WTC11 (cell line): Measurements from ENCODE around the gene EMP2. TPM values are rescaled to one million over a fixed set of nuclear protein-coding genes. Genes with fewer than 3 reads are reported as not detected.
A peak's percentile ranks its signal among the peaks of the same experiment; 100 is the strongest.

Experiments used
- ATAC-seq: fragments of 200-7000 bp; cut with Tn5 transposase; 2 replicates; pipeline ENCODE4 v1.10.0; 2021; ENCODE audit warnings: mild to moderate bottlenecking, moderate library complexity
- CTCF ChIA-PET: fragments of 300-600 bp; sonication (Branson Sonifier 250); formaldehyde crosslinking; loops from one replicate; lab custom pipeline; 2021; ENCODE audit warnings: antibody characterized with exemption; lab: Charles Lee
- POLR2A ChIA-PET: fragments of 350-600 bp; sonication (Branson Sonifier 250); formaldehyde crosslinking; loops from one replicate; lab custom pipeline; 2021; ENCODE audit warnings: antibody characterized with exemption; lab: Charles Lee
- DNase-seq: peaks from one replicate; pipeline ENCODE4 v3.0.0; 2021; ENCODE audit warnings: low spot score
- H3K27ac Mint-ChIP-seq: 2 replicates; pipeline ENCODE4 v1.8.0; 2021; ENCODE audit warnings: mixed read lengths
- H3K27me3 Mint-ChIP-seq: 2 replicates; pipeline ENCODE4 v1.8.0; 2021; ENCODE audit warnings: low read depth, mild to moderate bottlenecking, moderate library complexity, mixed read lengths
- H3K36me3 Mint-ChIP-seq: 2 replicates; pipeline ENCODE4 v1.8.0; 2021; ENCODE audit warnings: mixed read lengths
- H3K4me1 Mint-ChIP-seq: 2 replicates; pipeline ENCODE4 v1.8.0; 2022; ENCODE audit warnings: mixed read lengths
- H3K4me3 Mint-ChIP-seq: 2 replicates; pipeline ENCODE4 v1.8.0; 2021; ENCODE audit warnings: mild to moderate bottlenecking, moderate library complexity, mixed read lengths
- H3K9me3 Mint-ChIP-seq: 2 replicates; pipeline ENCODE4 v1.8.0; 2021; ENCODE audit warnings: mixed read lengths
- CBFB ChIP-seq: sonication (generic); formaldehyde crosslinking; IDR thresholded peaks from 2 replicates; pipeline ENCODE4 v1.8.1; 2022; ENCODE audit warnings: mild to moderate bottlenecking, low read depth, missing genetic modification reagents
- CREB1 ChIP-seq: sonication (generic); formaldehyde crosslinking; IDR thresholded peaks from 2 replicates; pipeline ENCODE4 v1.8.0; 2023; ENCODE audit warnings: mild to moderate bottlenecking, missing genetic modification reagents
- ELF4 ChIP-seq: sonication (generic); formaldehyde crosslinking; IDR thresholded peaks from 2 replicates; pipeline ENCODE4 v1.8.1; 2022; ENCODE audit warnings: low read depth, mild to moderate bottlenecking, moderate library complexity, missing genetic modification reagents
- GABPB1 ChIP-seq: sonication (generic); formaldehyde crosslinking; IDR thresholded peaks from 2 replicates; pipeline ENCODE4 v1.8.1; 2023; ENCODE audit warnings: mild to moderate bottlenecking, missing genetic modification reagents
- JUN ChIP-seq: sonication (generic); formaldehyde crosslinking; IDR thresholded peaks from 2 replicates; pipeline ENCODE4 v1.8.0; 2023; ENCODE audit warnings: mild to moderate bottlenecking, missing genetic modification reagents
- MXD4 ChIP-seq: fragments of 250-450 bp; sonication (Bioruptor Pico); IDR thresholded peaks from 2 replicates; pipeline ENCODE4 v1.8.0; 2021; ENCODE audit warnings: mild to moderate bottlenecking, moderate library complexity, borderline replicate concordance
- NFYB ChIP-seq: sonication (generic); formaldehyde crosslinking; conservative IDR thresholded peaks from 2 replicates; pipeline ENCODE4 v1.8.0; 2022; ENCODE audit warnings: low read depth, missing genetic modification reagents
- NR2C2 ChIP-seq: sonication (generic); formaldehyde crosslinking; IDR thresholded peaks from 2 replicates; pipeline ENCODE4 v1.8.0; 2022; ENCODE audit warnings: mild to moderate bottlenecking, missing genetic modification reagents
- OVOL2 ChIP-seq: fragments of 250-450 bp; sonication (Bioruptor Pico); IDR thresholded peaks from 2 replicates; pipeline ENCODE4 v1.9.0; 2021; ENCODE audit warnings: mild to moderate bottlenecking, borderline replicate concordance
- RORB ChIP-seq: fragments of 250-450 bp; sonication (Bioruptor Pico); IDR thresholded peaks from 2 replicates; pipeline ENCODE4 v1.9.0; 2021; ENCODE audit warnings: mild to moderate bottlenecking
- SMAD3 ChIP-seq: sonication (generic); formaldehyde crosslinking; IDR thresholded peaks from 2 replicates; pipeline ENCODE4 v1.8.0; 2022; ENCODE audit warnings: missing genetic modification reagents, mild to moderate bottlenecking, borderline replicate concordance
- SP1 ChIP-seq: sonication (generic); formaldehyde crosslinking; conservative IDR thresholded peaks from 2 replicates; pipeline ENCODE4 v1.8.1; 2022; ENCODE audit warnings: missing genetic modification reagents
- TEAD4 ChIP-seq: sonication (generic); formaldehyde crosslinking; IDR thresholded peaks from 2 replicates; pipeline ENCODE4 v1.8.0; 2022; ENCODE audit warnings: mild to moderate bottlenecking, missing genetic modification reagents
- TP53 ChIP-seq: sonication (generic); formaldehyde crosslinking; IDR thresholded peaks from 2 replicates; pipeline ENCODE4 v1.8.1; 2023; ENCODE audit warnings: mild to moderate bottlenecking, missing genetic modification reagents
- ZNF232 ChIP-seq: sonication (generic); formaldehyde crosslinking; IDR thresholded peaks from 2 replicates; pipeline ENCODE4 v1.8.0; 2022; ENCODE audit warnings: mild to moderate bottlenecking, missing genetic modification reagents
- ZNF396 ChIP-seq: fragments of 250-450 bp; sonication (Bioruptor Pico); IDR thresholded peaks from 2 replicates; pipeline ENCODE4 v1.8.0; 2021; ENCODE audit warnings: mild to moderate bottlenecking, moderate library complexity, borderline replicate concordance
- total RNA-seq: library from RNA; stranded (reverse); gene quantifications from 3 replicates; pipeline ENCODE4 v1.2.3, GENCODE V29; 2021
- TF ChIP-seq, protein P1 (sequence below): sonication (generic); formaldehyde crosslinking; IDR thresholded peaks from 2 replicates; pipeline ENCODE4 v1.8.1; 2022; ENCODE audit warnings: low read depth, missing genetic modification reagents, borderline replicate concordance
- TF ChIP-seq, protein P2 (sequence below): sonication (generic); formaldehyde crosslinking; IDR thresholded peaks from 2 replicates; pipeline ENCODE4 v1.8.0; 2022; ENCODE audit warnings: mild to moderate bottlenecking, missing genetic modification reagents
- TF ChIP-seq, protein P3 (sequence below): sonication (generic); formaldehyde crosslinking; IDR thresholded peaks from 2 replicates; pipeline ENCODE4 v1.8.0; 2022; ENCODE audit warnings: mild to moderate bottlenecking, missing genetic modification reagents
- TF ChIP-seq, protein P4 (sequence below): fragments of 250-450 bp; sonication (Bioruptor Pico); IDR thresholded peaks from 2 replicates; pipeline ENCODE4 v1.9.0; 2021; ENCODE audit warnings: moderate library complexity, mild to moderate bottlenecking, inconsistent platforms, borderline replicate concordance
- TF ChIP-seq, protein P5 (sequence below): sonication (generic); formaldehyde crosslinking; IDR thresholded peaks from 2 replicates; pipeline ENCODE4 v1.8.0; 2022; ENCODE audit warnings: mild to moderate bottlenecking, missing genetic modification reagents
- TF ChIP-seq, protein P6 (sequence below): sonication (generic); formaldehyde crosslinking; conservative IDR thresholded peaks from 2 replicates; pipeline ENCODE4 v1.8.1; 2022; ENCODE audit warnings: mild to moderate bottlenecking, missing genetic modification reagents
- TF ChIP-seq, protein P7 (sequence below): sonication (generic); formaldehyde crosslinking; IDR thresholded peaks from 2 replicates; pipeline ENCODE4 v1.8.1; 2022; ENCODE audit warnings: low read depth, mild to moderate bottlenecking, moderate library complexity, missing genetic modification reagents, borderline replicate concordance

Gene EMP2
- total RNA-seq, 1 experiment from 2014 or later, result 16.4 TPM

DNA sequence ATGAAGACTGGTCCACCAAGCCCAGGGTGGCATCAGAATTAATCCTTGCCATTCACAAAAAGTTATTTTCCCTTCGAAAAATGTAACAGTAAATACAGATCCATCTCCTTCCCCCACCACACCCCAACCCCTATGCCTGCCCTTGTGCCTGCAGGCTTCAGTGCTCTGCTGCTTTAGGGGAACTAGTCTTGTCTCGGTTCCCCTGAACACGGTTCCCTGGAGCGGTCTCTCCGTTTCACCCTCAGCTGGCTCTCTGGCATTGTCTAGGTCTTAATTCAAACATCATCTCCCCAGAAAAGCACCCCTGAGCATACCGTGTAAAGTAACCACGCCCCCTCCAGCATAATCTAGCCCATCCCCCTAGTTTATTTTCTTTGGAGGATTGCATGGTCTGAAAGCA is 25.8 kb downstream of the EMP2 start:
- Mint-ChIP-seq H3K36me3 (peaks cover 4% of the 10 kb centered on the region; the same call in 1 of the 2 replicates), H3K27ac (no peak overlapping the region), H3K9me3 (peaks cover 11% of the 10 kb centered on the region), H3K4me3 (no peak overlapping the region), H3K27me3 (no peaks in the 10 kb centered on the region), H3K4me1 (peaks cover 7% of the 10 kb centered on the region)
- no peak for TF ChIP-seq TEAD4
- no peak for TF ChIP-seq ZNF232 (CRISPR knock-in tag)
- TF ChIP-seq NFYB, result no peak
- TF ChIP-seq SMAD3 (CRISPR knock-in tag), result no peak
- TF ChIP-seq SP1 (CRISPR knock-in tag), result no peak
- no peak for TF ChIP-seq MXD4 (CRISPR knock-in tag)
- no peak for TF ChIP-seq ELF4 (CRISPR knock-in tag)
- CTCF ChIA-PET, result no interaction called here
- DNase-seq, result no peak
- no peak for ATAC-seq
- POLR2A ChIA-PET, result no interaction called here

DNA sequence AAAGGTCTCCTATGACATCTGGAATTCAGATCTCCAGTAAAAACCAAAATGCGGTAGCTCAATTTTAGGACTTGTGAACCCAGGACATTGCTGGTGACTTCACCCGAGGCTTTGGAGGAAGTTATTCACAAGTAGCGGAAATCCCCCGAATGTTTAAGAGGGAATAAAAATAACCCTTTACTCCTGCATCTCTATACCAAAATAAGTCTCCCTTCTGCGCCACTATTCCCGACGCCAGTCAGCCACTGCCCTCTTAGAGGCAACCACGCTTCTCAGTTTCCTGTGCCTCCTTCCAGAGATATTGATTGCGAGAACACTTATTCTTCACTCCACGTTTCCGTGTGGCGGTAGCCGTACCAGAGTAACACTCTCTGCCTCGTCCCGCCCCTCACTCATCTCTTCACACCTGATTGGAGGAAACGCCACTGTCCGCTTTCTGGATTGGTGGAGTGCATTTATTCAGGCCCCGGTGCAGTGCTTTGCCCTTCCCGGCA is 27.4 kb downstream of the EMP2 start:
- peak; percentile 59; the same call in 1 of the 2 replicates for TF ChIP-seq NFYB
- TF ChIP-seq ZNF396 (CRISPR knock-in tag), result no peak
- Mint-ChIP-seq H3K36me3 (peaks cover 18% of the 10 kb centered on the region), H3K27ac (no peak overlapping the region), H3K4me1 (peaks cover 7% of the 10 kb centered on the region), H3K27me3 (no peaks in the 10 kb centered on the region), H3K9me3 (peaks cover 26% of the 10 kb centered on the region), H3K4me3 (no peak overlapping the region)
- ChIA-PET POLR2A (no interaction called here), CTCF (no interaction called here)
- peak; percentile 69 for DNase-seq
- ATAC-seq, result peak; percentile 100

DNA sequence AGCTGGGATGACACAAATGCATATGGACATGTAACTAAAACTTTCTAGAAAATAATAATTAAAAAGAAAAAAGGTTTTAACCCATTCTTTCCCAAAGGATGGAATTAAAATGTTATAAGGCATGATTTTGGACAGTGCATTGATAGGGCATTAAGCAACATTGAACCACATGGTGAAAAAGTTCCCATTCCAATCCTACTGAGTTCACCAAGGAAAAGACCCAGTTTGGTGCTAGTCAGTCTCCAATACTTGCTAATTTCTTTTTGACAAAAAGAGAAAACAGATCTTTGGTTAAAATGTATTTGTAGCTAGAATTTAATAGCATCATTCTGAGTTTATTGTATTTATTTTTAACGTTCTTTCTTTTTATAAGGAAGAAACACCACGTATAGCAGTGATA is 28.1 kb downstream of the EMP2 start:
- no peaks in the 10 kb centered on the region for H3K27me3 Mint-ChIP-seq
- no peak for TF ChIP-seq ZNF396 (CRISPR knock-in tag)
- TF ChIP-seq, protein P1, sequence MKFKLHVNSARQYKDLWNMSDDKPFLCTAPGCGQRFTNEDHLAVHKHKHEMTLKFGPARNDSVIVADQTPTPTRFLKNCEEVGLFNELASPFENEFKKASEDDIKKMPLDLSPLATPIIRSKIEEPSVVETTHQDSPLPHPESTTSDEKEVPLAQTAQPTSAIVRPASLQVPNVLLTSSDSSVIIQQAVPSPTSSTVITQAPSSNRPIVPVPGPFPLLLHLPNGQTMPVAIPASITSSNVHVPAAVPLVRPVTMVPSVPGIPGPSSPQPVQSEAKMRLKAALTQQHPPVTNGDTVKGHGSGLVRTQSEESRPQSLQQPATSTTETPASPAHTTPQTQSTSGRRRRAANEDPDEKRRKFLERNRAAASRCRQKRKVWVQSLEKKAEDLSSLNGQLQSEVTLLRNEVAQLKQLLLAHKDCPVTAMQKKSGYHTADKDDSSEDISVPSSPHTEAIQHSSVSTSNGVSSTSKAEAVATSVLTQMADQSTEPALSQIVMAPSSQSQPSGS (CRISPR knock-in tag), result no peak
- TF ChIP-seq, protein P2, sequence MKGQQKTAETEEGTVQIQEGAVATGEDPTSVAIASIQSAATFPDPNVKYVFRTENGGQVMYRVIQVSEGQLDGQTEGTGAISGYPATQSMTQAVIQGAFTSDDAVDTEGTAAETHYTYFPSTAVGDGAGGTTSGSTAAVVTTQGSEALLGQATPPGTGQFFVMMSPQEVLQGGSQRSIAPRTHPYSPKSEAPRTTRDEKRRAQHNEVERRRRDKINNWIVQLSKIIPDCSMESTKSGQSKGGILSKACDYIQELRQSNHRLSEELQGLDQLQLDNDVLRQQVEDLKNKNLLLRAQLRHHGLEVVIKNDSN (CRISPR knock-in tag), result no peak
- TF ChIP-seq OVOL2 (CRISPR knock-in tag), result no peak
- TF ChIP-seq, protein P3, sequence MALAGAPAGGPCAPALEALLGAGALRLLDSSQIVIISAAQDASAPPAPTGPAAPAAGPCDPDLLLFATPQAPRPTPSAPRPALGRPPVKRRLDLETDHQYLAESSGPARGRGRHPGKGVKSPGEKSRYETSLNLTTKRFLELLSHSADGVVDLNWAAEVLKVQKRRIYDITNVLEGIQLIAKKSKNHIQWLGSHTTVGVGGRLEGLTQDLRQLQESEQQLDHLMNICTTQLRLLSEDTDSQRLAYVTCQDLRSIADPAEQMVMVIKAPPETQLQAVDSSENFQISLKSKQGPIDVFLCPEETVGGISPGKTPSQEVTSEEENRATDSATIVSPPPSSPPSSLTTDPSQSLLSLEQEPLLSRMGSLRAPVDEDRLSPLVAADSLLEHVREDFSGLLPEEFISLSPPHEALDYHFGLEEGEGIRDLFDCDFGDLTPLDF (CRISPR knock-in tag), result no peak
- TF ChIP-seq, protein P4, sequence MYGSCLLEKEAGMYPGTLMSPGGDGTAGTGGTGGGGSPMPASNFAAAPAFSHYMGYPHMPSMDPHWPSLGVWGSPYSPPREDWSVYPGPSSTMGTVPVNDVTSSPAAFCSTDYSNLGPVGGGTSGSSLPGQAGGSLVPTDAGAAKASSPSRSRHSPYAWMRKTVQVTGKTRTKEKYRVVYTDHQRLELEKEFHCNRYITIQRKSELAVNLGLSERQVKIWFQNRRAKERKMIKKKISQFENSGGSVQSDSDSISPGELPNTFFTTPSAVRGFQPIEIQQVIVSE (CRISPR knock-in tag), result no peak
- TF ChIP-seq, protein P5, sequence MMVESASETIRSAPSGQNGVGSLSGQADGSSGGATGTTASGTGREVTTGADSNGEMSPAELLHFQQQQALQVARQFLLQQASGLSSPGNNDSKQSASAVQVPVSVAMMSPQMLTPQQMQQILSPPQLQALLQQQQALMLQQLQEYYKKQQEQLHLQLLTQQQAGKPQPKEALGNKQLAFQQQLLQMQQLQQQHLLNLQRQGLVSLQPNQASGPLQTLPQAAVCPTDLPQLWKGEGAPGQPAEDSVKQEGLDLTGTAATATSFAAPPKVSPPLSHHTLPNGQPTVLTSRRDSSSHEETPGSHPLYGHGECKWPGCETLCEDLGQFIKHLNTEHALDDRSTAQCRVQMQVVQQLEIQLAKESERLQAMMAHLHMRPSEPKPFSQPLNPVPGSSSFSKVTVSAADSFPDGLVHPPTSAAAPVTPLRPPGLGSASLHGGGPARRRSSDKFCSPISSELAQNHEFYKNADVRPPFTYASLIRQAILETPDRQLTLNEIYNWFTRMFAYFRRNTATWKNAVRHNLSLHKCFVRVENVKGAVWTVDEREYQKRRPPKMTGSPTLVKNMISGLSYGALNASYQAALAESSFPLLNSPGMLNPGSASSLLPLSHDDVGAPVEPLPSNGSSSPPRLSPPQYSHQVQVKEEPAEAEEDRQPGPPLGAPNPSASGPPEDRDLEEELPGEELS (CRISPR knock-in tag), result no peak
- TF ChIP-seq RORB (CRISPR knock-in tag), result no peak
- TF ChIP-seq SP1 (CRISPR knock-in tag), result no peak
- no peak for TF ChIP-seq JUN (CRISPR knock-in tag)
- TF ChIP-seq, protein P6, sequence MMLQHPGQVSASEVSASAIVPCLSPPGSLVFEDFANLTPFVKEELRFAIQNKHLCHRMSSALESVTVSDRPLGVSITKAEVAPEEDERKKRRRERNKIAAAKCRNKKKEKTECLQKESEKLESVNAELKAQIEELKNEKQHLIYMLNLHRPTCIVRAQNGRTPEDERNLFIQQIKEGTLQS (CRISPR knock-in tag), result no peak
- TF ChIP-seq, protein P7, sequence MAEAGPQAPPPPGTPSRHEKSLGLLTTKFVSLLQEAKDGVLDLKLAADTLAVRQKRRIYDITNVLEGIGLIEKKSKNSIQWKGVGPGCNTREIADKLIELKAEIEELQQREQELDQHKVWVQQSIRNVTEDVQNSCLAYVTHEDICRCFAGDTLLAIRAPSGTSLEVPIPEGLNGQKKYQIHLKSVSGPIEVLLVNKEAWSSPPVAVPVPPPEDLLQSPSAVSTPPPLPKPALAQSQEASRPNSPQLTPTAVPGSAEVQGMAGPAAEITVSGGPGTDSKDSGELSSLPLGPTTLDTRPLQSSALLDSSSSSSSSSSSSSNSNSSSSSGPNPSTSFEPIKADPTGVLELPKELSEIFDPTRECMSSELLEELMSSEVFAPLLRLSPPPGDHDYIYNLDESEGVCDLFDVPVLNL (CRISPR knock-in tag), result no peak
- TF ChIP-seq GABPB1, result no peak
- TF ChIP-seq TP53 (CRISPR knock-in tag), result no peak
- no peak for TF ChIP-seq CBFB (CRISPR knock-in tag)
- no peak for TF ChIP-seq NR2C2
- TF ChIP-seq CREB1 (CRISPR knock-in tag), result no peak
- ChIA-PET CTCF (interaction anchor here (0.9 kb wide), 1 partner anchor 14 kb away, joined by 3 read pairs; no protein-coding TSS in a partner anchor), POLR2A (interaction anchor here (0.7 kb wide), 1 partner anchor 514 kb away, joined by 5 read pairs; no protein-coding TSS in a partner anchor)
- H3K4me1 Mint-ChIP-seq, result peaks cover 7% of the 10 kb centered on the region
- no peak overlapping the region for H3K4me3 Mint-ChIP-seq
- peaks cover 23% of the 10 kb centered on the region for H3K36me3 Mint-ChIP-seq
- peaks cover 32% of the 10 kb centered on the region for H3K9me3 Mint-ChIP-seq
- H3K27ac Mint-ChIP-seq, result no peak overlapping the region
- no peak for ATAC-seq
- DNase-seq, result no peak
